GM12801 (cell line): Measurements from ENCODE around the gene CIT.

Experiments used
- CTCF ChIP-seq: IDR thresholded peaks from one replicate; pipeline ENCODE4 v1.5.1; 2011; ENCODE audit warnings: control low read depth; ENCODE audit not compliant: insufficient read length; ENCODE audit errors: extremely low read depth

The CIT gene

DNA sequence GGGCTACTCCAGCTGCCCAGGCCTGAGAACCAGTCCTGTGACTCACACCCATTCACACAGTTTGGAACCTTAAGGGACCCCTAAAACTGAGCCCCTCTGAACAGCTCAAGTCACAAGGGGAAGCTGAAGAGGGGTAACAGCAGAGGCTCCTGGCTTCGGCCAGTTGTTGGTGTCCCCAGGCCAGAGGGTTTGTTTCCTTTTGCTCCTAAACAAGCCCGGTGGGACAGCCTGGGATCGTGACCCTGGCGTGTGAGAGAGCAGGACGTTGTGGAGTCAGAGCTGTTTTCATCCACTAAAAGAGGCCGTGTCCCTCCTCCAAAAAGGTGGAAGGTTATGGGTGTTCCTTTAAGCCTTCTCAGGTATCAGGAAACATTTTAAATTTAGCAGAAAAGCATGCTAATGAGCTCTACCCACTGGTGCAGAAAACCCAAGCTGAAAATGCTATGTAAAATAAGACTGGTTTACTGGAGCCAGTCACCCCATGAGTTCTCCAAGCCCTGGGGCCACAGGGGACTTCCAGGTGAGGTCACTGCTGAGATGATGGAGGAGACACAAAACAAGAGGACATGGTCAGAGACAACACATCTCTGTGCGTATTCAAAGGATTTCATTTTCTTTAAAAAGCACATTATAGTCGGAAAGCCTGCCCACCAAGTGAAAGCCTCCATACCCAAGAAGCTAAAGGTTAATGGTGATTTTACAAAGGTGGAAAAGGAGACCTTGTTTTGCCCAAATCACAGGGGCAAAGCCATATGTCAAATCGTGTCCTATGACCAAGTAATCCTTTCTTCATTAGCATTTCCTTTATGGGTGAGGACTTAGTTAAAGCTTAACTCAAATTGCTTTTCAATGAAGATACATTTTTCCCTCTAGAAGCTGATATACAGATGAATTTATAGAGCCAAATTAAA lies 195.1 kb downstream of the CIT start:
- no peak for TF ChIP-seq CTCF

- no peak for TF ChIP-seq CTCF
Observed at GRCh38 chr12:119681111-119681510, 196.0 kb downstream of the CIT start.

GRCh38 chr12:119679490-119679889 lies 197.6 kb downstream of the CIT start:
- TF ChIP-seq CTCF, result no peak

DNA sequence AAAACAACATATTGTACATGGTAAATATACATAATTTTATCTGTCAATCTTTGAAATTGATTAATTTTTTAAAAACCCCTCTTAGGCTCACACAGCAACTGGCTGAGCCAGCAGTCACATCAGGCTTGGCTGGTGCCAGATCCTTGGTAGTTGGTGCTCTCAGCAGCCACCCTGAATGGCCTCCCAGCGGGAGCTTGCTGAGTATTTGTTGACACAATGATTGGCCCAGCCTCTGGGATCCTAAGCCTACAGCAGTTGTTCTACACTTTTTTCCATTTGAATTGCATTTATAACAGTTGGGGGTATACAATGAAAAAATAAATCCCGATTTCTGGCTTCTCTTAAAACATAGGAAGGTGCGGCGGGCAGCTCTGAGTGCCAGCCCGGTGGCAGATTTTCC lies 198.0 kb downstream of the CIT start:
- no peak for TF ChIP-seq CTCF

GRCh38 chr12:119678459-119678858 lies 198.7 kb downstream of the CIT start:
- no peak for TF ChIP-seq CTCF

- no peak for TF ChIP-seq CTCF
Observed at GRCh38 chr12:119676573-119676972, 200.5 kb downstream of the CIT start.

GRCh38 chr12:119676022-119676421 lies 201.1 kb downstream of the CIT start:
- no peak for TF ChIP-seq CTCF
